Omental fat pad (tissue), 4 donors: ENCODE data around the gene AHNAK2. TPM values are rescaled to one million over a fixed set of nuclear protein-coding genes. Genes with fewer than 3 reads are reported as not detected.

Experiments
- ATAC-seq: fragments of 150-250 bp; one replicate; pipeline ENCODE4 v1.9.1; 2016; ENCODE audit warnings: mild to moderate bottlenecking, moderate library complexity; ENCODE audit not compliant: low FRiP score
- DNase-seq: peaks from one replicate; pipeline ENCODE4 v3.0.0-alpha.2; 2019; ENCODE audit warnings: low spot score
- total RNA-seq, 4 donors: library from RNA; depleted of rRNA; stranded (reverse); fragments of >200 nt; gene quantifications; one replicate each; pipeline ENCODE4 v1.1.0, GENCODE V29; 2016
- TF ChIP-seq, protein P1 (sequence below), 3 donors: fragments of 450-650 bp; IDR thresholded peaks; one replicate each; pipeline ENCODE4 v1.5.1; 2016 to 2017; ENCODE audit warnings: antibody characterized with exemption in 3 of 3, mild to moderate bottlenecking in 3 of 3, moderate library complexity in 2 of 3

The AHNAK2 gene
- total RNA-seq, 4 donors from 2014 or later = 18.6 to 44.5 (median 34.2) TPM

DNA sequence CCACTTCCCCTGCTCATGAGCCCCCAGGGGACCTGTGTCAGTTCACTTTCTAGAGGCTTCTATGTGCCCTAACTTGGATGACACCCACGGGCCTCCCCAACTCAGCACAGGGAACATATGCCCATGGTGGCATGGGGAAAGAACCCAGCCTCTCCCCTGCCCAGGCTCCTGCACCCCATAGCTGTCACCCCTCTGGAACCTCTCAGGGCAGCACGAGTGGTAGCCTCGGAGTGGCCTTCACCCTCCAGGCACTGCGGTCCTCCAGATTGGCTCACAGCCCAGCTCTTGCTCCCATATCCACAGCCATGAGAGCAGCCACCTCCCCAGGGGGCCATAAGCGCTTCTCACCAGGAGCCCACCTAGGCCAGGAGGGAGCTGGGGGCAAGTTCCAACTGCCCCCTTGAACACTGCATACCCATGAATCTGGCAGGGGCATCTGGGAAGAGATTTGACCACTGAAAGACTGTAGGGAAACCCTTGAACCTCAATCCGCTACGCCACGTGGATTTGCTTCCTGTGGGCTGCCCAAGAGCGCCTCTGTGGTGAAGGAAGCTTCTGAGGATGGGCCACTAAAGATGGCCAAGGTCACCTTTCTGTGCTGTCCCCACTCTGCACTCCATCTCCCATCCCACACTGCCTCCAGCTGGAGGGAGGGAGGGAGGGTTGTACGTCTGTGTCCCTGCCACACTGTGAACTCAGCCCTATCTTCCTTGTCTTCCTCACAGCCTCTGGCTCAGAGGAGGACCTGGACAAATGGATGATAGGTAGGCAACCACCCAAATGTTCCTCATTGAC lies 41.6 kb downstream of the AHNAK2 start:
- ATAC-seq (no peak), DNase-seq (no peak)
- TF ChIP-seq, protein P1, sequence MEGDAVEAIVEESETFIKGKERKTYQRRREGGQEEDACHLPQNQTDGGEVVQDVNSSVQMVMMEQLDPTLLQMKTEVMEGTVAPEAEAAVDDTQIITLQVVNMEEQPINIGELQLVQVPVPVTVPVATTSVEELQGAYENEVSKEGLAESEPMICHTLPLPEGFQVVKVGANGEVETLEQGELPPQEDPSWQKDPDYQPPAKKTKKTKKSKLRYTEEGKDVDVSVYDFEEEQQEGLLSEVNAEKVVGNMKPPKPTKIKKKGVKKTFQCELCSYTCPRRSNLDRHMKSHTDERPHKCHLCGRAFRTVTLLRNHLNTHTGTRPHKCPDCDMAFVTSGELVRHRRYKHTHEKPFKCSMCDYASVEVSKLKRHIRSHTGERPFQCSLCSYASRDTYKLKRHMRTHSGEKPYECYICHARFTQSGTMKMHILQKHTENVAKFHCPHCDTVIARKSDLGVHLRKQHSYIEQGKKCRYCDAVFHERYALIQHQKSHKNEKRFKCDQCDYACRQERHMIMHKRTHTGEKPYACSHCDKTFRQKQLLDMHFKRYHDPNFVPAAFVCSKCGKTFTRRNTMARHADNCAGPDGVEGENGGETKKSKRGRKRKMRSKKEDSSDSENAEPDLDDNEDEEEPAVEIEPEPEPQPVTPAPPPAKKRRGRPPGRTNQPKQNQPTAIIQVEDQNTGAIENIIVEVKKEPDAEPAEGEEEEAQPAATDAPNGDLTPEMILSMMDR (IDR thresholded peaks at IDR 0.05) = no peak

DNA sequence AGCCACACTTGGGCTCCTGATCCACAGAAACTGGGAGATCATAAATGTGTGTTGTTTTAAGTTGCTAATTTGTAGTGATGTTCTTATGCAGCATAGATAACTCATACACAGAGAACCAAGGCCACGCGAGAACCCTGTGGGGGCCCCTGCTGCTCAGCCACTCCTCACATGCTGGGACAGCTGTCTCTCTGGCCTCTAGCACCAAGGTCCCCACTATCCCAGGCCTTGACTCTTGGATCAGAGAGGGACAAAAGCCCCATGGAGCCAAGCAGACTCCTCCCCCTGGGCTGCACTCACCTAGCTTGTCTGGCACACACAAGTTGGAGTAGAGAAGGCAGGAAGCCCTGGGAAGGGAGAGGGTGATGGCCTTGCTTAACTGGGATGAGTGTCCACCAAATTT lies 42.2 kb downstream of the AHNAK2 start:
- no peak for ATAC-seq
- DNase-seq = no peak
- TF ChIP-seq, protein P1 (IDR thresholded peaks at IDR 0.05) = no peak

DNA sequence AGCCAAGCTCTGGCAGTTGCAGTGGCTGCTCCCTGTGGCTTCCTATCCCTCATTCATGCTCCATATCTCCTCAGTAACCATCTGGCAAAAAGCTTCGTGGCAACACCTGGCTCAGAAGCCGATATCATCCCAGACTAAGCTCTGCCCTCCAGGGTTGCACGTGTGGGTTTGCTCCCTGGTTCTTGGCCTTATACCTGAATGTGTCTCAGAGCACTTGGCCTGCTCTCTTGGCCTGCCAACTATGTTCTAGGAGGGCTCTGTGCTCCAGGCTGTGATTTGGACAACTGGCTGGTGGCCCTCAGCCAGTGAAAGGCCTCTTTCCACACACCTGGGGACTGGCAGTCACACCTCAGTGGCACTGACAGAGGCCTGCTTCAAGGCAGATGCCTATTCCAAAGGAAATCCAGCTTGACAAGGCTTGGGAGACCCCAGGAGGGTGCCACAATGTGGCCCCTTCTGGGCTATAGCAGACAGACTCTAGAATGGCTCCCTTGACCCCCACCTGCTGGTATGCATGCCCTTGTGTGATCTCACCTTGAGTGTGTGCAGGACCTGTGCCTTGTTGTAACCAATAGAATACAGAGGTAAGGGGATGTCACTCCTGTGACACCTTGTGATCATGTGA lies 43.0 kb downstream of the AHNAK2 start:
- no peak for ATAC-seq
- TF ChIP-seq, protein P1 (IDR thresholded peaks at IDR 0.05) = no peak

DNA sequence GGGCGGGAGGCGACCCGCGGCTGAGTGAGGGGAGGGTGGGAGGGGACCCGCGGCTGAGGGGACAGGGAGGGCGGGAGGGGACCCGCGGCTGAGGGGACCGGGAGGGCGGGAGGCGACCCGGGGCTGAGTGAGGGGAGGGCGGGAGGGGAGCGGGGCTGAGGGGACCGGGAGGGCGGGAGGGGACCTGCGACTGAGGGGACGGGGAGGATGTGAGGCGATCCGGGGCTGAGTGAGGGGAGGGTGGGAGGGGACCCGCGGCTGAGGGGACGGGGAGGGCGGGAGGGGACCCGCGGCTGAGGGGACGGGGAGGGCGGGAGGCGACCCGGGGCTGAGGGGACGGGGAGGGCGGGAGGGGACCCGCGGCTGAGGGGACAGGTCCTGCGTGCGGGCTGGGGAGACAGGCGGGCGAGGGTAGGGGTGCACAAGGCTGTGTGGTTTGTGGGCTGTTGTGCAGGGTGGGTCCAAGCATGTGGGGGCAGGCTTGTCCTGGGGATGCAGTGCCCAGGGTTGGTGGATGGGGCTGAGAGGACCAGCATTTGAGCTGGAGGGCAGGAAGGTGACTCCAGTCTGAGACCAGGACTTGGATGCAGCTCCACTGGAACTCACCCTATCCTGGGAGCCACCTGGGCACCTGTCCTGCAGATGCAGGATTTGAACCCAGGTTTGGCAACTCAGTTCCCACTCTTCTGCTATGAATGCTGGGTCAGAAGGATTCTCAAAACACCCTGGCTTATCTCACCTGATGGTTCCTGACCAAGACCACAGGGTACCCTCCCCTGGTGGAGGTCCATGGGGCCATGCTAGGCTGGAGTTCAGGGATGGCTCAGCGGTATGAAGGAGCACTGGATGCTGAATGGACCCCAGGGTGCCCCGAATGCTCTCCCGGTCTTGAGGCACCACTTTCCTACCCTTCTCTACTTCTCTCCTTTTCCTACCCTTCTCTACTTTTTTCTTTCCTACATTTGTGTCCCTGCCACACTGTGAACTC lies 44.1 kb downstream of the AHNAK2 start:
- TF ChIP-seq, protein P1 (IDR thresholded peaks at IDR 0.05) = no peak
- no peak for ATAC-seq
- no peak for DNase-seq

More for the DNA sequence above, 43.0 kb downstream of the AHNAK2 start:
- DNase-seq = no peak

DNA sequence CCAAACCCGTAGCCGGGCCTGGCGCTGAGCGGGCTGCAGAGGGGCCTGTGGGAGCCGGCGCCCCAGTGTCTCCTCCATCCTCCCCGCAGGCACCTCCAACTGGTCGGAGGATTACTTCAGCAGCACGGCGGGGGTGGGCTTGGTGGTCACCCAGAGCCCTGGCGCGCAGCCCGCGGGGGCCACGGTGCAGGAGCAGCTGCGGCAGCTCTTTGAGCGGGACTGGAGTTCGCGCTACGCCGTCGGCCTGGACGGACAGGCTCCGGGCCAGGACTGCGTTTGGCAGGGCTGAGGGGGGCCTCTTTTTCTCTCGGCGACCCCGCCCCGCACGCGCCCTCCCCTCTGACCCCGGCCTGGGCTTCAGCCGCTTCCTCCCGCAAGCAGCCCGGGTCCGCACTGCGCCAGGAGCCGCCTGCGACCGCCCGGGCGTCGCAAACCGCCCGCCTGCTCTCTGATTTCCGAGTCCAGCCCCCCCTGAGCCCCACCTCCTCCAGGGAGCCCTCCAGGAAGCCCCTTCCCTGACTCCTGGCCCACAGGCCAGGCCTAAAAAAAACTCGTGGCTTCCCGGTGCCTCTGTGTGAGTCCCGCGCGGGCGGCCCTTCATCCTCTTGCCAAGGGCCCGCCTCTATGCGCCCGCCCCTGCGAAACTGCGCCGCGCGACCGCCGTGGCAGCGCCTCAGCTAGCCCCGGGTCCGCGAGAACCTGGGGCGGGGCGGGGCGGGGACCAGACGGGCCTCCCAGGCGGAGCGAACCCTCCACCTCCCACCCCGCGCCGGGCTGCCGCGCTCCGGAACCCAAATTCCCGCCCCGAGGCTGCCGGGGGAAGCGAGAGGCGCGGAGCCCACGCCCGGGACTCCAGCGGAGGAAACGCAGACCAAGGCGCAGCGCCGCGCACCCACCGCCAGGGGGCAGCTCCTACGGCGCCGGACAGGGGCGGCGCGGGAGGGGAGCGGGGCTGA lies 45.2 kb downstream of the AHNAK2 start:
- peak; percentile 81 for ATAC-seq
- peak; percentile 35 for DNase-seq

More for the DNA sequence above, 45.2 kb downstream of the AHNAK2 start:
- TF ChIP-seq, protein P1 (IDR thresholded peaks at IDR 0.05) = peak in 1 of 3 donors; percentile 40
